Thyroid gland (tissue), 4 donors: ENCODE measurements around the gene CFAP99. TPM values are rescaled to one million over a fixed set of nuclear protein-coding genes. Genes with fewer than 3 reads are reported as not detected.

Experiments
- DNase-seq, 2 donors: peaks; one replicate each; pipeline ENCODE4 v3.0.0-alpha.2; 2019
- H3K27ac ChIP-seq, 3 donors: fragments of 200-600 bp; sonication (generic); 1 replicate in 2 of 3; 2 replicates in 1 of 3; pipeline ENCODE4 v1.5.1; 2016 to 2019; ENCODE audit warnings: mild to moderate bottlenecking in 1 of 3, moderate library complexity in 1 of 3
- H3K27me3 ChIP-seq: fragments of 200-600 bp; sonication (generic); one replicate; pipeline ENCODE4 v1.5.1; 2019
- H3K36me3 ChIP-seq, 2 donors: fragments of 200-600 bp; sonication (generic); one replicate each; pipeline ENCODE4 v1.5.1; 2016 to 2019
- H3K4me1 ChIP-seq, 2 donors: fragments of 200-600 bp; sonication (generic); one replicate each; pipeline ENCODE4 v1.5.1; 2017 to 2019
- H3K4me3 ChIP-seq, 3 donors: fragments of 200-600 bp; sonication (generic); replicated peaks in 1 of 3; 1 replicate in 2 of 3; 2 replicates in 1 of 3; pipeline ENCODE4 v1.5.1; 2016; ENCODE audit warnings: mild to moderate bottlenecking in 1 of 3
- H3K9me3 ChIP-seq: fragments of 200-600 bp; sonication (generic); one replicate; pipeline ENCODE4 v1.5.1; 2017
- POLR2A ChIP-seq, 2 donors: fragments of 450-650 bp; IDR thresholded peaks; one replicate each; pipeline ENCODE4 v1.6.1; 2017; ENCODE audit warnings: antibody characterized with exemption in 2 of 2, mild to moderate bottlenecking in 2 of 2, moderate library complexity in 1 of 2
- WGBS, 2 donors: methylation state at CpG; one replicate each; pipeline ENCODE4 v1.1.5; 2017; 5-methylcytosine and 5-hydroxymethylcytosine counted together
- intact Hi-C: fragments of 100-400 bp; cut with DNase I; formaldehyde crosslinking; loops from one replicate; pipeline ENCODE4 v1.15.1; 2023
- total RNA-seq, 4 donors: library from RNA; depleted of rRNA; stranded (reverse); fragments of >200 nt; gene quantifications; one replicate each; pipeline ENCODE4 v1.2.3, GENCODE V29; 2016
- TF ChIP-seq, protein P1 (sequence below), 6 experiments: fragments of 200-600 bp in 3 of 6; fragments of 450-650 bp in 3 of 6; sonication (generic) in 3 of 6; IDR thresholded peaks; one replicate each; pipeline ENCODE4 v1.5.1; 2016 to 2019; ENCODE audit warnings: antibody characterized with exemption in 6 of 6, mild to moderate bottlenecking in 2 of 6, inconsistent platforms in 1 of 6, moderate library complexity in 1 of 6

The CFAP99 gene
- total RNA-seq, 4 donors from 2014 or later: 0.27 to 1.9 (median 1.1) TPM; not detected in 1

DNA sequence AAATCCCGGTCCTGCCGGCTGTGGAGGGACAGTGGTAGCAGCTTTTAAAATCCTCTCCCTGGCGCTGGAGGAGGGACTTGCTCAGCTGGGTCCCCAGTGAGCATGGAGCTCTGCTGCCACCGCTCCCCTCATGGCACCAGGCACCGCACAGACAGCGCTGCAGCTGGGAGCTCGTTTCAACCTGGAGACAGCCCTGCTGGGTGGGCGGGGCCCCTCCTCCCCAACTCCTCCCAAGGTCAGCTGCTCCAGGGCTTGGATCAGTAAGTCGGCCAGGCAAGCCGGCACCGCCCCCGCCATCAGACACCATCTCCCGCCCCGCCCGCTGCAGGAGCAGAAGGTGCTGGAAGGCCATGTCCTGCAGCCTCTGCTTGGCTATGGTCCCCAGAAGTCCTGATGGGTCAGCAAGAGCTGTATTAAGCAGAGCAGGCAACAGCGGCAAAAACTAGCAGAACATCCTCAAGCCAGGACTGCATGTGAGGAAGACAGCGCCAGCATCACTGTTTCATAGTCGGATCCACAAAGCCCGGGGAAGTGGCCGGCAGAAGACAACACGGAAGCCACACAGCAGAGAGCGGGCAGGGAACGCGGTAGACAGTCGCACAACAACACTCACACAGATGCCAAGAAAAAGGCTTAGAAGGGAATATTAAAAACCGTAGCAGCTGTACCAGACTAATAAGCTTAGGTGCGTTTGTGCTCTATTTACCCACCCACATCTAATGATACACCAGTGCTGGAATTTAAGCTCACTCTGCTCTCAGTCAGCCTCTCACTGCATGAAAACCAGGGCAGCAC is 16.5 kb upstream of the CFAP99 start:
- H3K4me1 ChIP-seq: peaks cover 4 to 15% of the 10 kb centered on the region in 2 donors
- TF ChIP-seq POLR2A (IDR thresholded peaks at IDR 0.05): no peak
- TF ChIP-seq, protein P1, sequence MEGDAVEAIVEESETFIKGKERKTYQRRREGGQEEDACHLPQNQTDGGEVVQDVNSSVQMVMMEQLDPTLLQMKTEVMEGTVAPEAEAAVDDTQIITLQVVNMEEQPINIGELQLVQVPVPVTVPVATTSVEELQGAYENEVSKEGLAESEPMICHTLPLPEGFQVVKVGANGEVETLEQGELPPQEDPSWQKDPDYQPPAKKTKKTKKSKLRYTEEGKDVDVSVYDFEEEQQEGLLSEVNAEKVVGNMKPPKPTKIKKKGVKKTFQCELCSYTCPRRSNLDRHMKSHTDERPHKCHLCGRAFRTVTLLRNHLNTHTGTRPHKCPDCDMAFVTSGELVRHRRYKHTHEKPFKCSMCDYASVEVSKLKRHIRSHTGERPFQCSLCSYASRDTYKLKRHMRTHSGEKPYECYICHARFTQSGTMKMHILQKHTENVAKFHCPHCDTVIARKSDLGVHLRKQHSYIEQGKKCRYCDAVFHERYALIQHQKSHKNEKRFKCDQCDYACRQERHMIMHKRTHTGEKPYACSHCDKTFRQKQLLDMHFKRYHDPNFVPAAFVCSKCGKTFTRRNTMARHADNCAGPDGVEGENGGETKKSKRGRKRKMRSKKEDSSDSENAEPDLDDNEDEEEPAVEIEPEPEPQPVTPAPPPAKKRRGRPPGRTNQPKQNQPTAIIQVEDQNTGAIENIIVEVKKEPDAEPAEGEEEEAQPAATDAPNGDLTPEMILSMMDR (IDR thresholded peaks at IDR 0.05): no peak
- DNase-seq: peak; percentile 84 to 94
- 6 to 28% methylated on average over 12 to 21 of the region's 27 CpGs for WGBS, 2 donors
- no peaks in the 10 kb centered on the region for H3K36me3 ChIP-seq
- intact Hi-C loops: no loop called here
- no peak overlapping the region for H3K27ac ChIP-seq
- no peak overlapping the region for H3K4me3 ChIP-seq
- no peaks in the 10 kb centered on the region for H3K27me3 ChIP-seq
- H3K9me3 ChIP-seq: no peaks in the 10 kb centered on the region

GRCh38 chr4:2402941-2403340 is 15.8 kb upstream of the CFAP99 start:
- Histone ChIP-seq H3K27me3 (no peaks in the 10 kb centered on the region), H3K36me3 (no peaks in the 10 kb centered on the region), H3K4me3 (no peak overlapping the region), H3K4me1 (peaks cover 4 to 15% of the 10 kb centered on the region in 2 donors), H3K27ac (no peak overlapping the region), H3K9me3 (no peaks in the 10 kb centered on the region)
- WGBS, 2 donors: 81 to 93% methylated on average over 3 to 7 of the region's 7 CpGs
- no peak for TF ChIP-seq POLR2A (IDR thresholded peaks at IDR 0.05)
- TF ChIP-seq, protein P1 (IDR thresholded peaks at IDR 0.05): no peak
- no peak for DNase-seq
- intact Hi-C loops: no loop called here

DNA sequence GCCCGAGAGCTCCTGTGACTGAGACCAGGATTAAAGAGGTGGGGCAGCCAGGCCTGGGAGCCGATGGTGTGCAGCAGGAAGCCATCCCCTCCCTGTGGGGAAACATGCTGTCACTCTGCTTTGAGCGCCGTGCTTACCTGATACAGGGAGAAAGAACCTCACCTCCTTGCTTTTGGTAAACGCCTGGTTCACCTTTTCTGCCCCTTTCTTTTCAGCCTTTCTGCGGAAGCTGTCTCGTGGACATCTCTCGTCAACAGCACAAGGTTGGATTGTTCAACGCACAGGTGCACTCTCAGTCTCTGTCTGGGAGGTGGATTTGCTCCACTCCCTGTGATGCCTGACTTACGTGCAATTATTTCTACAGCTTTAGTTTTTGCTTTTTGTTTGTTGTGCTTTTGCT is 12.3 kb upstream of the CFAP99 start:
- 74 to 77% methylated on average over 10 of the region's 10 CpGs for WGBS, 2 donors
- Histone ChIP-seq H3K27ac (no peak overlapping the region), H3K27me3 (no peaks in the 10 kb centered on the region), H3K36me3 (no peaks in the 10 kb centered on the region), H3K9me3 (no peaks in the 10 kb centered on the region), H3K4me1 (peaks cover 4 to 16% of the 10 kb centered on the region in 2 donors), H3K4me3 (no peak overlapping the region)
- intact Hi-C loops: no loop called here
- DNase-seq: no peak
- TF ChIP-seq, protein P1 (IDR thresholded peaks at IDR 0.05): no peak

GRCh38 chr4:2406920-2407319 is 11.8 kb upstream of the CFAP99 start:
- Histone ChIP-seq H3K27ac (no peak overlapping the region), H3K9me3 (no peaks in the 10 kb centered on the region), H3K27me3 (no peaks in the 10 kb centered on the region), H3K36me3 (no peaks in the 10 kb centered on the region), H3K4me3 (no peak overlapping the region), H3K4me1 (peaks cover under 1 to 16% of the 10 kb centered on the region in 2 donors)
- 77 to 79% methylated on average over 7 of the region's 7 CpGs for WGBS, 2 donors
- DNase-seq: no peak
- TF ChIP-seq, protein P1 (IDR thresholded peaks at IDR 0.05): no peak
- no peak for TF ChIP-seq POLR2A (IDR thresholded peaks at IDR 0.05)
- intact Hi-C loops: no loop called here

DNA sequence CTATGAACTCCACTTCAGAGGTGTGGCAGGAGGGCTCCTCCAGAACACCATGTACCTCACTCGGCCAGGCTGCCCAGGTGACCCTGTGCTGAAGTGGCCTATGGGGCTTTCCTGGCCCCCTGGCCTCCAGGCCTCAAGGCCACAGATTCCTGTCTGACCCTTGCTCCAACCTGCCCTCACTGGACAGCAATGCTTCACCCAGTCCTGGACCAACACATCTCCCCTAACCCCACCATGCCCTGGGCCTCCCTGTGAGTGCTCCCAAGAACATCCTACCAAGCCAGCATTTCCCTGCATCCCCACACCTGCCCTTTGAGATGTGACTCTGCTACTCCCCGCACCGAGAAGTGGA is 10.8 kb upstream of the CFAP99 start:
- no peak overlapping the region for H3K4me3 ChIP-seq
- no peaks in the 10 kb centered on the region for H3K9me3 ChIP-seq
- peaks cover 10 to 16% of the 10 kb centered on the region in 2 donors for H3K4me1 ChIP-seq
- WGBS, 2 donors: 89 to 95% methylated on average over 3 of the region's 3 CpGs
- no peaks in the 10 kb centered on the region for H3K27me3 ChIP-seq
- H3K27ac ChIP-seq: no peak overlapping the region
- no peaks in the 10 kb centered on the region for H3K36me3 ChIP-seq
- no peak for DNase-seq
- no peak for TF ChIP-seq POLR2A (IDR thresholded peaks at IDR 0.05)
- TF ChIP-seq, protein P1 (IDR thresholded peaks at IDR 0.05): no peak
- intact Hi-C loops: no loop called here
